AG10803 (cell line): Measurements from ENCODE around the gene KCNK10.

Experiments used
- DNase-seq: peaks from one replicate; pipeline ENCODE4 v3.0.0; 2010; ENCODE audit warnings: low read depth
- H3K4me3 ChIP-seq: 2 replicates; pipeline ENCODE4 v1.5.1; 2011; ENCODE audit warnings: mild to moderate bottlenecking, low read length, control low read depth
- CTCF ChIP-seq: conservative IDR thresholded peaks from 2 replicates; pipeline ENCODE4 v1.5.1; 2011; ENCODE audit warnings: mild to moderate bottlenecking, low read length, control low read depth, inconsistent platforms

Gene KCNK10

GRCh38 chr14:88168498-88169165 is 154.4 kb downstream of the KCNK10 start:
- peak; percentile 81 for TF ChIP-seq CTCF
- DNase-seq: peak; percentile 25
- H3K4me3 ChIP-seq: no peak overlapping the region

- H3K4me3 ChIP-seq: no peak overlapping the region
- TF ChIP-seq CTCF: no peak
- no peak for DNase-seq
Observed at GRCh38 chr14:88168025-88168424, 155.0 kb downstream of the KCNK10 start.

DNA sequence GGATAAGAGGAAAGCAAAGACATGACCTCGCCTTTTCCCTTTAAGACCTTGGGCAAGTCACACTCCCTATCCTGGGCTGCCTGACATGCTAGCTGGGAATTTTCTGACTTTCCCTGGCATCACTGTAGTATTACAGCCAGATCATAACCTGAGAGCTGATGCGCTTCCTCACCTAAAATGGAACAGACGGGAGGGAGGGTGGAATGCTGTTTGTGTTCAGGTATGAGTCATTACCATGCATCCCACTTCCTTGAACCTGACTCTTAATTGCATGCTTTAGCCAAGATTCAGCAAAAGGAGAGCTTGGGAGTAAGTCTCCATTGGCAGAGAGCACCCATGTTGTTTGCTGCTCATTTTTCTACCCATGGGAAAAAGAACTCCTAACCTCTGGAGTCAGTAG is 156.5 kb downstream of the KCNK10 start:
- TF ChIP-seq CTCF: no peak
- DNase-seq: peak; percentile 7
- no peak overlapping the region for H3K4me3 ChIP-seq

GRCh38 chr14:88164906-88165534 is 158.0 kb downstream of the KCNK10 start:
- no peak for DNase-seq
- H3K4me3 ChIP-seq: no peak overlapping the region
- TF ChIP-seq CTCF: no peak

DNA sequence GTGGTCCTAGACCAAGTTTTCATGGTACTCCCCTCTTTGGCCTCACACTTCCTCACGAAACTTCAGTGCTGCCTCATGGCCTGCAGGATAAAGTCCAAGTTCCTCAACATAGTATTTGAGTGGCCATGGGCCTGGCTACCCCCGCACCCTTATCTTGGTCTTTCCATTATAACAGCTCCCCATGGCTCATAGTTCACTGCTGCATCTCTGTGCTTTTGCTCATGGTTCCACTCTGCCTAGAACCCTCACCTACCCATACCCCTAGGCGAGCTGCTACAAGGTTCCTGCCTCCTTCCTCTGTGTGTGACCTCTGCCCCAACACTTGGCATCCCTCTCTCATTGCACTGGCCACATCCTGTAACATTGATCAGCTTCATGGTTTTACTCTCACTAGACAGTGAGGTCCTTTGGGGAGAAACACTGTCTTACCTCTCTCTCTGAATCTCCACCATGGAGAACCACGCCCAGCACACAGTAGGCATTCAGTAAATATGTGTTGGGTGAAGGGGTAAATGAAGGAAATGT is 159.3 kb downstream of the KCNK10 start:
- TF ChIP-seq CTCF: no peak
- H3K4me3 ChIP-seq: no peak overlapping the region
- DNase-seq: no peak

DNA sequence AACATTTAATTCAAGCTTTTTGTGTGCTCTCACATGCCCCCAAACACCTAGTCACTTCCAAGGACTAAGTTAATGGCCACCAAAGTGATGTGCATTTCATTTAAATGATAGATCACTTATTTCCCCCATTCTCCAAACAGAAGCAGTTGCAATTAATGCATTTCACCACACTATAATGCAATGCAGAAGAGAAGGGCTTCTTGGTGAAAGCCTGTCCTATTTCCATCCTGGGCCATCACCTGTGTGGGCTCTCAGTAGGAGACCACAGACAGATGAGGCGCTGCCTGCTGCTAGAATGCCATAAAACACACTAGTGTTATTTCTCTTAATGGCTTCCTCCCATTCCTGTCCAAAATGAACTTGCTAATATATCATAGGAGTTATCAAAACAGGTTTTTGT is 166.9 kb downstream of the KCNK10 start:
- H3K4me3 ChIP-seq: no peak overlapping the region
- DNase-seq: no peak
- no peak for TF ChIP-seq CTCF

- no peak for DNase-seq
- TF ChIP-seq CTCF: no peak
- no peak overlapping the region for H3K4me3 ChIP-seq
Observed at GRCh38 chr14:88154926-88155325, 168.1 kb downstream of the KCNK10 start.
